H1 (cell line): ENCODE data around the gene TPSAB1. TPM values are rescaled to one million over a fixed set of nuclear protein-coding genes. Genes with fewer than 3 reads are reported as not detected.

ENCODE experiments used
- CTCF ChIA-PET: fragments of 300-600 bp; sonication (Branson Sonifier 250); formaldehyde crosslinking; loops from one replicate; lab custom pipeline; 2021; ENCODE audit not compliant: partially characterized antibody; lab: Charles Lee
- POLR2A ChIA-PET: fragments of 300-600 bp; sonication (Branson Sonifier 250); formaldehyde crosslinking; loops from one replicate; lab custom pipeline; 2021; ENCODE audit warnings: inconsistent platforms; ENCODE audit not compliant: partially characterized antibody; lab: Charles Lee
- DNase-seq, 2 experiments: peaks; one replicate each; pipeline versions ENCODE4 v3.0.0 to v3.0.0-alpha.2; 2010 to 2022; ENCODE audit warnings: low spot score in 2 of 2, low read depth in 1 of 2, mixed read lengths in 1 of 2
- FAIRE-seq: peaks from 2 replicates; lab custom pipeline; 2011; peaks lifted over from hg19 to GRCh38; lab: Jason Lieb, UNC
- H2AFZ ChIP-seq: 2 replicates; pipeline ENCODE4 v1.8.1; 2012; ENCODE audit warnings: low read length, inconsistent platforms
- H2AK5ac ChIP-seq: 2 replicates; pipeline ENCODE4 v1.6.1; 2013; ENCODE audit warnings: low read depth, low read length
- H2BK120ac ChIP-seq: replicated peaks from 2 replicates; pipeline ENCODE3; 2013; ENCODE audit warnings: low read depth, low read length, inconsistent platforms
- H2BK12ac ChIP-seq: 2 replicates; pipeline ENCODE4 v1.6.1; 2013; ENCODE audit warnings: low read depth, low read length
- H2BK15ac ChIP-seq: 2 replicates; pipeline ENCODE4 v1.6.1; 2013; ENCODE audit warnings: low read length
- H2BK20ac ChIP-seq: 2 replicates; pipeline ENCODE4 v1.6.1; 2013; ENCODE audit warnings: low read length
- H2BK5ac ChIP-seq: 2 replicates; pipeline ENCODE4 v1.6.1; 2013; ENCODE audit warnings: low read depth, low read length
- H3K14ac ChIP-seq: 2 replicates; pipeline ENCODE4 v1.6.1; 2013; ENCODE audit warnings: inconsistent platforms; ENCODE audit not compliant: insufficient read length
- H3K18ac ChIP-seq: 2 replicates; pipeline ENCODE4 v1.6.1; 2013; ENCODE audit warnings: low read length; ENCODE audit errors: extremely low read depth
- H3K23ac ChIP-seq: 2 replicates; pipeline ENCODE4 v1.6.1; 2013; ENCODE audit warnings: inconsistent platforms; ENCODE audit not compliant: insufficient read length
- H3K23me2 ChIP-seq: 2 replicates; pipeline ENCODE4 v1.6.1; 2013; ENCODE audit warnings: low read depth, low read length
- H3K27ac ChIP-seq: 2 replicates; pipeline ENCODE4 v1.6.1; 2011; ENCODE audit warnings: low read depth, low read length, inconsistent platforms
- H3K27me3 ChIP-seq, 4 experiments: replicated peaks in 1 of 4; 1 replicate in 1 of 4; 2 replicates in 3 of 4; pipeline versions ENCODE4 v1.6.1 to v1.8.1; 2011 to 2013; ENCODE audit warnings: low read length in 3 of 4, mild to moderate bottlenecking in 3 of 4, inconsistent platforms in 2 of 4, mixed read lengths in 2 of 4, moderate library complexity in 1 of 4; ENCODE audit not compliant: control insufficient read depth in 3 of 4, insufficient read depth in 3 of 4; ENCODE audit errors: extremely low read depth in 1 of 4
- H3K36me3 ChIP-seq, 4 experiments: 2 replicates each; pipeline versions ENCODE4 v1.6.1 to v1.8.1; 2011 to 2013; ENCODE audit warnings: mild to moderate bottlenecking in 4 of 4, low read length in 3 of 4, moderate library complexity in 2 of 4, control low read depth in 1 of 4, inconsistent platforms in 1 of 4; ENCODE audit not compliant: insufficient read depth in 4 of 4, control insufficient read depth in 2 of 4
- H3K4ac ChIP-seq: replicated peaks from 2 replicates; pipeline ENCODE3; 2013; ENCODE audit warnings: low read length, low read depth, mixed read lengths, inconsistent platforms; ENCODE audit not compliant: insufficient read length
- H3K4me1 ChIP-seq, 4 experiments: replicated peaks in 1 of 4; 1 replicate in 1 of 4; 2 replicates in 3 of 4; pipeline versions ENCODE4 v1.6.1 to v1.8.1; 2011 to 2013; ENCODE audit warnings: low read length in 3 of 4, inconsistent platforms in 2 of 4, mixed read lengths in 1 of 4; ENCODE audit not compliant: insufficient read depth in 4 of 4, control insufficient read depth in 3 of 4
- H3K4me2 ChIP-seq, 2 experiments: 2 replicates each; pipeline versions ENCODE4 v1.6.1 to v1.8.1; 2011 to 2013; ENCODE audit warnings: low read depth in 2 of 2, low read length in 2 of 2, control low read depth in 1 of 2, inconsistent platforms in 1 of 2, mild to moderate bottlenecking in 1 of 2; ENCODE audit not compliant: insufficient read depth in 1 of 2
- H3K4me3 ChIP-seq, 4 experiments: fragments of 200-600, 300-600 bp in 1 of 4; sonication (generic), shearing (Covaris generic), sonication (Bioruptor Twin) in 1 of 4; 2 replicates each; pipeline versions ENCODE4 v1.5.1 to v1.8.1; 2011 to 2016; ENCODE audit warnings: low read length in 4 of 4, low read depth in 3 of 4, control low read depth in 2 of 4, inconsistent platforms in 2 of 4, mild to moderate bottlenecking in 2 of 4, mixed read lengths in 1 of 4, moderate library complexity in 1 of 4; ENCODE audit not compliant: insufficient read depth in 2 of 4; ENCODE audit errors: extremely low read depth in 1 of 4
- H3K56ac ChIP-seq: replicated peaks from 2 replicates; pipeline ENCODE3; 2013; ENCODE audit warnings: low read depth, mild to moderate bottlenecking, mixed read lengths, low read length, inconsistent platforms; ENCODE audit not compliant: insufficient read length
- H3K79me1 ChIP-seq: 2 replicates; pipeline ENCODE4 v1.6.1; 2013; ENCODE audit warnings: low read depth, low read length, control low read depth
- H3K79me2 ChIP-seq, 2 experiments: 2 replicates each; pipeline versions ENCODE4 v1.6.1 to v1.8.1; 2012 to 2013; ENCODE audit warnings: low read length in 2 of 2, mild to moderate bottlenecking in 2 of 2, inconsistent platforms in 1 of 2; ENCODE audit not compliant: insufficient read depth in 2 of 2, control insufficient read depth in 1 of 2
- H3K9ac ChIP-seq, 4 experiments: replicated peaks in 1 of 4; 1 replicate in 1 of 4; 2 replicates in 3 of 4; pipeline versions ENCODE4 v1.6.1 to v1.8.1; 2011 to 2013; ENCODE audit warnings: low read depth in 3 of 4, low read length in 3 of 4, control low read depth in 2 of 4, mild to moderate bottlenecking in 2 of 4, moderate library complexity in 2 of 4, inconsistent platforms in 1 of 4; ENCODE audit errors: extremely low read depth in 1 of 4
- H3K9me3 ChIP-seq, 2 experiments: 2 replicates each; pipeline versions ENCODE4 v1.6.1 to v1.8.1; 2012 to 2013; ENCODE audit warnings: mild to moderate bottlenecking in 2 of 2, moderate library complexity in 2 of 2, control low read depth in 1 of 2, inconsistent platforms in 1 of 2, low read depth in 1 of 2, low read length in 1 of 2, mixed read lengths in 1 of 2; ENCODE audit not compliant: insufficient read depth in 2 of 2
- H4K20me1 ChIP-seq, 2 experiments: replicated peaks in 1 of 2; 2 replicates each; pipeline versions ENCODE3 to v1.8.1; 2011 to 2013; ENCODE audit warnings: inconsistent platforms in 2 of 2, low read length in 2 of 2, mild to moderate bottlenecking in 1 of 2; ENCODE audit not compliant: insufficient read depth in 2 of 2, control insufficient read depth in 1 of 2
- H4K5ac ChIP-seq: 2 replicates; pipeline ENCODE4 v1.6.1; 2013; ENCODE audit warnings: low read length, low read depth, mixed read lengths, inconsistent platforms; ENCODE audit not compliant: insufficient read length
- H4K8ac ChIP-seq: 2 replicates; pipeline ENCODE4 v1.8.0; 2013; ENCODE audit warnings: mild to moderate bottlenecking, moderate library complexity, low read length, inconsistent platforms; ENCODE audit not compliant: insufficient read depth; ENCODE audit errors: extremely low read depth
- H4K91ac ChIP-seq: replicated peaks from 2 replicates; pipeline ENCODE3; 2013; ENCODE audit warnings: low read length, mixed read lengths, inconsistent platforms; ENCODE audit not compliant: insufficient read length
- ASH2L ChIP-seq: fragments of 200-600, 300-600 bp; sonication (generic); IDR thresholded peaks from one replicate; pipeline ENCODE4 v1.7.1; 2017; ENCODE audit warnings: low read length
- BACH1 ChIP-seq: IDR thresholded peaks from 2 replicates; pipeline ENCODE4 v1.6.1; 2012; ENCODE audit warnings: low read length, improper control_type of control experiment
- BCL11A ChIP-seq, 2 experiments: IDR thresholded peaks; one replicate each; pipeline ENCODE4 v1.6.1; 2011; ENCODE audit warnings: low read depth in 2 of 2, low read length in 2 of 2, mild to moderate bottlenecking in 2 of 2
- GTF2F1 ChIP-seq: IDR thresholded peaks from 2 replicates; pipeline ENCODE4 v1.6.1; 2012; ENCODE audit warnings: low read depth, low read length, improper control_type of control experiment, borderline replicate concordance
- KDM5A ChIP-seq: fragments of 200-600 bp; IDR thresholded peaks from 2 replicates; pipeline ENCODE4 v1.7.1; 2012; ENCODE audit warnings: mild to moderate bottlenecking, low read length, inconsistent platforms, mixed read lengths
- PHF8 ChIP-seq: fragments of 200-600 bp; sonication (generic); conservative IDR thresholded peaks from 2 replicates; pipeline ENCODE4 v1.7.1; 2012; ENCODE audit warnings: low read depth, mild to moderate bottlenecking, inconsistent platforms, low read length, moderate library complexity
- POU5F1 ChIP-seq: IDR thresholded peaks from 2 replicates; pipeline ENCODE4 v1.6.1; 2011; ENCODE audit warnings: low read depth, mild to moderate bottlenecking, low read length, moderate library complexity
- RNF2 ChIP-seq: fragments of 200-900, 300-1000 bp; sonication (generic); IDR thresholded peaks from 2 replicates; pipeline ENCODE4 v1.7.1; 2016; ENCODE audit warnings: borderline replicate concordance, low read depth, mild to moderate bottlenecking, antibody characterized with exemption, low read length; ENCODE audit not compliant: poor library complexity, severe bottlenecking; ENCODE audit errors: missing control alignments
- SAP30 ChIP-seq: fragments of 300-600 bp; sonication (generic); IDR thresholded peaks from 2 replicates; pipeline ENCODE4 v1.7.1; 2012; ENCODE audit warnings: low read length, moderate library complexity, mild to moderate bottlenecking, inconsistent platforms; ENCODE audit not compliant: insufficient read depth, insufficient replicate concordance
- WGBS, 2 experiments: shearing (Covaris generic) in 1 of 2; methylation state at CpG; one replicate each; pipeline versions ENCODE4 v1.1.6 to v1.1.7; 2013 to 2015; ENCODE audit warnings: low lambda C conversion rate in 2 of 2, mixed read lengths in 2 of 2, inconsistent platforms in 1 of 2, low coverage in 1 of 2, missing lambda C conversion rate in 1 of 2; ENCODE audit not compliant: insufficient replicate concordance in 2 of 2, insufficient coverage in 1 of 2, insufficient read length in 1 of 2; ENCODE audit errors: extremely low coverage in 1 of 2, missing lambda C conversion rate in 1 of 2; 5-methylcytosine and 5-hydroxymethylcytosine counted together
- polyA plus RNA-seq, 7 experiments: library from polyadenylated mRNA; depleted of rRNA in 3 of 7; stranded (reverse) in 5 of 7; unstranded in 2 of 7; fragments of >200 nt in 5 of 7; fragments of 200-250 nt in 2 of 7; gene quantifications; 1 replicate in 5 of 7; 2 replicates in 1 of 7; 4 replicates in 1 of 7; pipeline versions ENCODE4 v1.2.1 to v1.2.3, GENCODE V29; 2011 to 2013; ENCODE audit warnings: missing spikeins in 2 of 7, mixed read lengths in 2 of 7
- total RNA-seq: library from RNA; stranded (reverse); fragmentation: NEBNext Ultra II Directional; extraction: Animal tissue kit (Norgen Biotek cat#: 25700); gene quantifications from 2 replicates; pipeline ENCODE4 v1.2.1, GENCODE V29; 2021

Gene TPSAB1
- total and polyA plus RNA-seq, 2 of the 8 experiments (the other 6 are each of a cell fraction or from before 2014, with no cell fraction given) = 0.09 TPM; not detected in 1

GRCh38 chr16:1257561-1258224, 17.2 kb downstream of the TPSAB1 start:
- H4K5ac ChIP-seq = no peak overlapping the region
- H3K4me2 ChIP-seq = no peak overlapping the region
- no peaks in the 10 kb centered on the region for H4K20me1 ChIP-seq
- H2AK5ac ChIP-seq = no peak overlapping the region
- no peak overlapping the region for H2AFZ ChIP-seq
- no peak for DNase-seq
- H3K4ac ChIP-seq = no peak overlapping the region
- POLR2A ChIA-PET = interaction anchor here (0.8 kb wide), 1 partner anchor 19 kb away, joined by 3 read pairs; no protein-coding TSS in a partner anchor
- no peak overlapping the region; the same call in 1 of the 2 replicates for H2BK15ac ChIP-seq
- no peak overlapping the region for H4K91ac ChIP-seq
- H3K36me3 ChIP-seq = no peaks in the 10 kb centered on the region
- no peak overlapping the region for H3K4me3 ChIP-seq
- H3K9ac ChIP-seq = no peak overlapping the region
- WGBS, 2 experiments = 91% methylated on average over 24 of the region's 34 CpGs; no CpG with 5 or more reads in 1 of the 2 experiments
- no peak overlapping the region; the same call in 1 of the 2 replicates for H2BK12ac ChIP-seq
- peaks cover 0 to 11% (median 8%) of the 10 kb centered on the region in 4 experiments; a peak in 6 of 7 replicates for H3K4me1 ChIP-seq
- H3K27me3 ChIP-seq = peaks cover 0 to 28% (median 12%) of the 10 kb centered on the region in 4 experiments; a peak in 5 of 7 replicates
- H3K56ac ChIP-seq = no peak overlapping the region
- H2BK20ac ChIP-seq = no peak overlapping the region
- no peaks in the 10 kb centered on the region for H3K9me3 ChIP-seq
- H3K14ac ChIP-seq = no peak overlapping the region
- FAIRE-seq = no peak
- no peaks in the 10 kb centered on the region for H3K23me2 ChIP-seq
- no peaks in the 10 kb centered on the region for H3K79me2 ChIP-seq
- H3K27ac ChIP-seq = no peak overlapping the region
- no peak overlapping the region for H3K18ac ChIP-seq
- H4K8ac ChIP-seq = no peak overlapping the region; the same call in 1 of the 2 replicates
- no peaks in the 10 kb centered on the region for H3K79me1 ChIP-seq
- CTCF ChIA-PET = interaction anchor here (0.6 to 1.5 kb wide), 2 partner anchors 29 to 62 kb away, joined by 3 read pairs; no protein-coding TSS in a partner anchor
- H2BK120ac ChIP-seq = no peak overlapping the region
- no peak overlapping the region for H3K23ac ChIP-seq
- no peak overlapping the region for H2BK5ac ChIP-seq
- TF ChIP-seq BACH1 (no peak), KDM5A (no peak), ASH2L (no peak), GTF2F1 (no peak), POU5F1 (no peak), PHF8 (no peak), RNF2 (no peak), BCL11A (IDR thresholded peaks at IDR 0.05; ENCODE audit: low read depth in 2 of 2, low read length in 2 of 2) (no peak), SAP30 (no peak)
